B cell (primary cell): ENCODE measurements around the gene TRRAP. TPM values are rescaled to one million over a fixed set of nuclear protein-coding genes. Genes with fewer than 3 reads are reported as not detected.

Source experiments
- ATAC-seq: fragments of 200-7000 bp; cut with Tn5 transposase; one replicate; pipeline ENCODE4 v1.10.0; 2021; ENCODE audit warnings: low read depth, mild to moderate bottlenecking, moderate number of reproducible peaks, moderate library complexity
- CTCF ChIA-PET: fragments of 350-600 bp; sonication (Branson Sonifier 250); formaldehyde crosslinking; loops from one replicate; lab custom pipeline; 2021; ENCODE audit warnings: antibody characterized with exemption, inconsistent platforms; lab: Charles Lee
- POLR2A ChIA-PET: fragments of 350-600 bp; sonication (Branson Sonifier 250); formaldehyde crosslinking; loops from one replicate; lab custom pipeline; 2021; ENCODE audit warnings: antibody characterized with exemption; lab: Charles Lee
- DNase-seq: peaks from one replicate; pipeline ENCODE4 v3.0.0; 2013
- H2AFZ ChIP-seq: 2 replicates; pipeline ENCODE4 v1.6.1; 2012; ENCODE audit warnings: mild to moderate bottlenecking, low read depth, low read length; ENCODE audit not compliant: insufficient read depth, poor library complexity, severe bottlenecking
- H3K27ac ChIP-seq, 2 donors: 1 replicate in 1 of 2; 2 replicates in 1 of 2; pipeline ENCODE4 v1.5.1; 2012 to 2013; ENCODE audit warnings: low read length in 2 of 2, mild to moderate bottlenecking in 2 of 2, moderate library complexity in 1 of 2
- H3K27me3 ChIP-seq, 4 experiments: fragments of 200-600 bp in 1 of 4; sonication (generic) in 1 of 4; replicated peaks in 1 of 4; 1 replicate in 2 of 4; 2 replicates in 2 of 4; pipeline versions ENCODE4 v1.6.1 to v1.7.0; 2013 to 2016; ENCODE audit warnings: low read length in 3 of 4, mild to moderate bottlenecking in 2 of 4, mixed read lengths in 1 of 4, moderate library complexity in 1 of 4; ENCODE audit not compliant: insufficient read depth in 4 of 4, control insufficient read depth in 3 of 4; ENCODE audit errors: control extremely low read depth in 1 of 4
- H3K36me3 ChIP-seq, 2 experiments: replicated peaks in 1 of 2; 1 replicate in 1 of 2; 2 replicates in 1 of 2; pipeline versions ENCODE4 v1.6.1 to v1.7.1; 2013; ENCODE audit warnings: low read length in 1 of 2; ENCODE audit not compliant: insufficient read depth in 2 of 2, control insufficient read depth in 1 of 2; ENCODE audit errors: control extremely low read depth in 1 of 2, extremely low read depth in 1 of 2
- H3K4me1 ChIP-seq, 2 donors: fragments of 200-600 bp in 1 of 2; sonication (generic) in 1 of 2; 1 replicate in 1 of 2; 2 replicates in 1 of 2; pipeline versions ENCODE4 v1.5.1 to v1.6.1; 2013 to 2017; ENCODE audit warnings: low read length in 2 of 2; ENCODE audit not compliant: control insufficient read depth in 2 of 2, insufficient read depth in 2 of 2
- H3K4me2 ChIP-seq: replicated peaks from 2 replicates; pipeline ENCODE3; 2012; ENCODE audit warnings: mild to moderate bottlenecking, low read depth, low read length; ENCODE audit not compliant: poor library complexity, severe bottlenecking
- H3K4me3 ChIP-seq, 5 experiments: fragments of 200-600 bp in 1 of 5; sonication (generic) in 1 of 5; 1 replicate in 3 of 5; 2 replicates in 2 of 5; pipeline versions ENCODE4 v1.5.1 to v1.7.0; 2011 to 2016; ENCODE audit warnings: low read length in 4 of 5, mild to moderate bottlenecking in 4 of 5, low read depth in 2 of 5, control low read depth in 1 of 5, moderate library complexity in 1 of 5; ENCODE audit not compliant: insufficient read depth in 1 of 5; ENCODE audit errors: control extremely low read depth in 1 of 5, extremely low read depth in 1 of 5
- H3K79me2 ChIP-seq: fragments of 200-600 bp; sonication (generic); one replicate; pipeline ENCODE4 v1.6.0; 2016; ENCODE audit warnings: low read length; ENCODE audit not compliant: control insufficient read depth, insufficient read depth
- H3K9ac ChIP-seq: fragments of 200-600 bp; sonication (generic); 2 replicates; pipeline ENCODE4 v1.6.1; 2017; ENCODE audit warnings: mild to moderate bottlenecking, low read length, moderate library complexity
- H3K9me3 ChIP-seq, 3 donors: one replicate each; pipeline versions ENCODE4 v1.6.1 to v1.7.1; 2013; ENCODE audit warnings: low read length in 2 of 3; ENCODE audit not compliant: control insufficient read depth in 2 of 3, insufficient read depth in 1 of 3; ENCODE audit errors: control extremely low read depth in 1 of 3
- H4K20me1 ChIP-seq: 2 replicates; pipeline ENCODE4 v1.6.0; 2012; ENCODE audit warnings: mild to moderate bottlenecking, low read length; ENCODE audit not compliant: insufficient read depth, control insufficient read depth, poor library complexity, severe bottlenecking
- H3K27ac Mint-ChIP-seq: one replicate; pipeline ENCODE4 v1.8.0; 2021; ENCODE audit warnings: mixed read lengths
- H3K27me3 Mint-ChIP-seq: one replicate; pipeline ENCODE4 v1.8.0; 2021; ENCODE audit warnings: mixed read lengths
- H3K4me1 Mint-ChIP-seq: one replicate; pipeline ENCODE4 v1.8.0; 2021; ENCODE audit warnings: mixed read lengths
- H3K4me3 Mint-ChIP-seq: one replicate; pipeline ENCODE4 v1.8.0; 2021; ENCODE audit warnings: mixed read lengths
- H3K9me3 Mint-ChIP-seq: one replicate; pipeline ENCODE4 v1.8.0; 2022; ENCODE audit warnings: mixed read lengths; ENCODE audit not compliant: insufficient read depth
- CTCF ChIP-seq: fragments of 200-600 bp; IDR thresholded peaks from one replicate; pipeline ENCODE4 v1.8.0; 2022; ENCODE audit warnings: antibody characterized with exemption, mild to moderate bottlenecking
- EZH2 ChIP-seq: IDR thresholded peaks from 2 replicates; pipeline ENCODE4 v1.6.1; 2012; ENCODE audit warnings: borderline replicate concordance, low read depth, mild to moderate bottlenecking, moderate library complexity, low read length; ENCODE audit not compliant: insufficient read depth, poor library complexity, severe bottlenecking
- WGBS: methylation state at CpG from one replicate; pipeline ENCODE4 v1.1.5; 2013; ENCODE audit warnings: missing lambda C conversion rate; ENCODE audit not compliant: insufficient coverage; 5-methylcytosine and 5-hydroxymethylcytosine counted together
- intact Hi-C: fragments of 100-400 bp; cut with micrococcal nuclease; formaldehyde crosslinking; loops from one replicate; pipeline ENCODE4 v1.10.0; 2022
- polyA plus RNA-seq: library from polyadenylated mRNA; depleted of rRNA; stranded (reverse); fragments of >200 nt; gene quantifications from 2 replicates; pipeline ENCODE4 v1.2.3, GENCODE V29; 2012
- total RNA-seq, 2 donors: library from RNA; stranded (reverse); fragments of 120-200 nt in 1 of 2; gene quantifications; 1 replicate in 1 of 2; 2 replicates in 1 of 2; pipeline versions ENCODE4 v1.2.3 to v1.2.4, GENCODE V29; 2013 to 2022

TRRAP gene
- total and polyA plus RNA-seq, 2 donors (not counting 1 experiment from before 2014, with no cell fraction given) = 25.4 to 102 TPM

- no peak overlapping the region for H3K4me3 ChIP-seq
- H3K9me3 ChIP-seq = peaks cover 0 to 3% (median 0%) of the 10 kb centered on the region in 3 donors
- ATAC-seq (no peak), DNase-seq (no peak)
- H3K79me2 ChIP-seq = no peaks in the 10 kb centered on the region
- no peak for TF ChIP-seq EZH2
- TF ChIP-seq CTCF = no peak
- no peak overlapping the region for H3K27ac Mint-ChIP-seq
- no peaks in the 10 kb centered on the region for H3K4me1 ChIP-seq
- ChIA-PET POLR2A (no interaction called here), CTCF (interaction anchor here (0.6 kb wide), 1 partner anchor 323 kb away, joined by 3 read pairs; no protein-coding TSS in a partner anchor)
- peaks cover 19 to 95% of the 10 kb centered on the region in 2 experiments for H3K36me3 ChIP-seq
- 97% methylated on average over 15 of the region's 15 CpGs for WGBS
- H2AFZ ChIP-seq = no peak overlapping the region
- peaks cover 5% of the 10 kb centered on the region for H3K9me3 Mint-ChIP-seq
- H4K20me1 ChIP-seq = no peaks in the 10 kb centered on the region
- intact Hi-C loops = no loop called here
- no peaks in the 10 kb centered on the region for H3K4me1 Mint-ChIP-seq
- H3K9ac ChIP-seq = no peak overlapping the region
- H3K4me3 Mint-ChIP-seq = no peak overlapping the region
- H3K4me2 ChIP-seq = no peak overlapping the region
- H3K27me3 Mint-ChIP-seq = no peaks in the 10 kb centered on the region
- H3K27me3 ChIP-seq = no peaks in the 10 kb centered on the region
- no peak overlapping the region for H3K27ac ChIP-seq
Measured at GRCh38 chr7:98988641-98989040, 110.3 kb downstream of the TRRAP start.

GRCh38 chr7:98990356-98990755 is 112.0 kb downstream of the TRRAP start:
- H3K4me3 Mint-ChIP-seq = no peak overlapping the region
- Histone ChIP-seq H3K79me2 (peaks cover under 1% of the 10 kb centered on the region), H3K4me3 (no peak overlapping the region), H3K9me3 (peaks cover 0 to 3% (median 0%) of the 10 kb centered on the region in 3 donors), H3K4me1 (no peaks in the 10 kb centered on the region), H3K36me3 (peaks cover 17 to 97% of the 10 kb centered on the region in 2 experiments), H3K4me2 (no peak overlapping the region), H3K27ac (no peak overlapping the region), H3K27me3 (no peaks in the 10 kb centered on the region), H3K9ac (no peak overlapping the region), H4K20me1 (no peaks in the 10 kb centered on the region), H2AFZ (no peak overlapping the region)
- DNase-seq (no peak), ATAC-seq (no peak)
- no peak overlapping the region for H3K27ac Mint-ChIP-seq
- TF ChIP-seq EZH2 = no peak
- no peak for TF ChIP-seq CTCF
- intact Hi-C loops = no loop called here
- peaks cover 5% of the 10 kb centered on the region for H3K9me3 Mint-ChIP-seq
- ChIA-PET POLR2A (no interaction called here), CTCF (no interaction called here)
- no peaks in the 10 kb centered on the region for H3K27me3 Mint-ChIP-seq
- no peaks in the 10 kb centered on the region for H3K4me1 Mint-ChIP-seq
- WGBS = 95% methylated on average over 2 of the region's 6 CpGs
